ENCODE results near the gene TTC21B.
"Not testable (repeated sequence)": the region's sequence is repeated elsewhere in the genome, so short reads cannot be mapped to it uniquely, and the experiment has no call there.

The TTC21B gene

DNA sequence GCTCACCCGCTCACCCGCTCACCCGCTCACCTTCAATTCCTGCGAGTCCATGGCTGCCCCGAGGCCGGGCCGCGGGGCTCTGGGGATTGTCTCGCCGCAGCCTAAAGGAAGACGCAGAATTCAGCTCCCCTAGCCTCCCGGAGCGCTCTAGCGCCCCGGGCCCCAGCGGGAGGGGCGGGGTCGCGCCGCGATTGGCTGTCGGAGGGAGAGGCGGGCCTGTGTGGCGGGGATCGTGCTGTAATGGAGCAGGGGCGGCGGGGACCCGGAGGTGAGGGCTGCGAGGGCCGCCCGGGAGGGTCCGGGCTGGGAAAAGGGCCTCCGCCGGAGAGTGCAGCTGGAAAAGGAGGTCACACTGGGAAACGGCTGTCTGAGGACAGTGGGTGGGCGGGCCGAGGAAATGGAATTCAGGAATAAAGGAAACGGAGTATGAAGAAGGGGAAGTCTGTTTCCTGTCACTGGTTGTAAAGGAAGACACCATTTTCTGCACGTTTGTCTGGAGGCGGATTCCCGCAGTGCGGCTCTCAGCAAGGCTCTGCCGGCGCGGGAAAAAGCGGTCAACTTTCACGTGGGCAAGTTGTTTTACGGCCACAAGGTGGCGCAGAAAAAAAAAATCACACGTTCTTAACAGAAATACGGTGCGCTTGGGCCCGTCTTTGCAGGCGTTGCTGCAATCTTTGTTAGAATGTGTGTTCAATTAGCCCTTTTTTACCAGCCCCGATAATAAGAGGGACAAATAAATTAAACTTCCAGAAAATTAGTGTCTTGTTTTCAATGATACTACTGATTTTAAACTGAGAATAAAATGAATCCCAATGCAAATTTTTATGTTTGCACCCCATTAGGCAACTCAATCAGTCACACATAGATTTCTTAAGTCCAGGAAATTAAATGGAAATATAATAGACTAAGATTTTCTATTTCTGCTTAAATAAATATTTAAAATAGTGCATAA lies at the start of gene TTC21B:
TTC21B (minus strand) TSS at position 122 of the 952 bp plus-strand sequence; CDS start at position 51, 71 bp downstream.
- DNase-seq = peak; percentile 100

DNA sequence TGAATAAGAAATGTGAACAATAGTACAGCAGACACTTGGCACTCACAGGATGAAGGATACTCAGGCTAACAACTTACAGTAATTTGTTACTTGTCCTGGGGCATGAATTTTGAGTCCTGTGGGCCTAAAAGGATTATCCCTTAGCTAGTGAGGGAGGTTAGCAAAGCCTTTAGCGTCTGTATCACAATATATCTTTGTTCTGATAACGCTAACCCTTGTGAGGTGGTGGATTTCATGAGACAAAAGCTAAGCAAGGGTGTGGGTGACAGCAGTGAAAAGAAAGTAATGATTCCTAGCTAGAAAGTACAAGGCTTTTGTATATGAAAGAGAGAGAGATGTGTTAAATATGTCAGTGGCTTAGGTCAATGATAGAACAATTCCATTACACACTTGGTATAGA lies 46.8 kb upstream of the TTC21B start:
- DNase-seq = no peak

DNA sequence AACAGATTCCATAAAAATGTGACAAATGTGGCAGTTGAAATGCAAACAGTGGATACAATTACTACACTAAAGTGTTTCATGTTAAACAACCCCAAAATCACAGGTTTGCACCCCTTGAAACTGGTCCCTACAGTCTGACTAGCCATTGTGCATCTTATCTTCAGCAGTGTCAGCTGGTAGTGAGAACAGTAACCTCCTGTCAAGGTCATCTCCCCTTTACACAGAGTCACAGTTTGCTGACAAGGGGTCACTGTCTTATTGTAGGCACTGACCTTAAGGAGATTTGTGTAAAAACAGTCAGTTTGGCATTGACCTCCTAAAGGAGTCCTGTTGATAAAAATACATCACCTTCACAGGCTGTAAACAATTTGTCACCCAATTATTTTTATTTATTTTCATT lies 37.3 kb upstream of the TTC21B start:
- no peak for DNase-seq

DNA sequence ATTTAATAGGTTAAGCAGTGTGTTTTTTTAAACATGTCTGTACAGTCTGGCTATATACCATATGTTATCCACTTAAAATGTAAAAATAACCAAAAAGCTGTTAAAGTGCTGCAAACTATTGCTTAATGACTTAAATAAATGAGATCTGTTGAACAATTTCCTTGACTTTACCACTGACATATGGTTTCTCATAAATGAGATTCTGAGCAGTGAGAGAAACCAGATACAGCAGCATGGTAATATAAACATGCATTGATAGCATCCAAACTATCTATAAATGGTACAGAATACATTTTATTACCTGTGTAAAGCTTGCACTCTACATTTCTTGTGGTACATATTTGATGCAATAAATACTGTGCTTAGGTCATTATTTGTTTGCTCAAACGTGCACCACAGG lies 36.3 kb upstream of the TTC21B start:
- no peak for DNase-seq

DNA sequence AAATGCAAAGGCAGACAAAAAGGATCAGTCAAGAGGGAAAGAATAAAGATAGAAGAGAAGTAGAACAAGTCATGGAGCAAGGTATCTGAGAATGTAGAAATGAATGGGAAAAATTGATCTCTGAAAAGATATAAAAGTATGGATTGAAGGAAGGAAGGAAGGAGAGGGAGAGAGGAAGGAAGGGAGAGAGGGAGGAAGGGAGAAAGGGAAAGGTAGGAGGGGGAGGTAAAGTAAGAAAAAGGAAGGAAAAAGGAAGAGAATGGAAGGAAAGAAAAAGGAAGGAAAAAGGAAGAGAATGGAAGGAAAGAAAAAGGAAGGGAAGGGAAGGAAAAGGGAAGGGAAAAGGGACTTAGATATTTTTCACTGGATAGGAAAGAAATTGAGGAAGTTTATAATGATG lies 31.5 kb upstream of the TTC21B start:
- no peak for DNase-seq

DNA sequence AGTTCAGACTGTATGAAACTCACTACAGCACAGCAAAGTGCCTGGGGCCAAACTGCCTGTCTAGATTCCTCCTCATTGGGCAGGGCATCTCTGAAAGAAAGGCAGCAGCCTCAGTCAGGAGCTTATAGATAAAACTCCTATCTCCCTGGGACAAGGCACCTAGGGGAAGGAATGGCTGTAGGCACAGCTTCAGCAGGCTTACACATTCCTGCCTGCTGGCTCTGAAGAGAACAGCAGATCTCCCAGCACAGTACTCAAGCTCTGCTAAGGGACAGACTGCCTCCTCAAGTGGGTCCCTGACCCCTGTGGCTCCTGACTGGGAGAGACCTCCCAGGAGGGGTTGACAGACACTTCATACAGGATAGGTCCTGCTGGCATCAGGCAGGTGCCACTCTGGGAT lies 18.6 kb upstream of the TTC21B start:
- not testable (repeated sequence) for DNase-seq

DNA sequence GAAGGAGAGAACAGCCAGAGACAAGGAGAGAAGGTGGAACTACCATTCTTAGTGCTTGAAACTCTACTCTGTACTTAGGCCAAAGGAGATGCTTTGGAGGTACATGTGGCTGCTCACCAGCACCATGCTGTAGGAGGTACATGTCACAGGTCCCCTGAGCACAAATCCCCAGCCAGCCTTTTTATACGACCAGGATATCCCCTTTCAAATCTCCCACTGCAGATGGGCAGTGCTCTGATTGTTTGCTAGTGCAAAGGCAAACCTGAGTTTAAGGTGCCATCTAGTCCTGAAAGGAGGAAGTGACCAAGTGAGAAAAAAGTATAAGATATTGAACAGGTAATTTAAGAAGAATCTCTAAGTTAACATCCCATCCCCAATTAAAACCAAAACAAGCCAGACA lies 17.1 kb upstream of the TTC21B start:
- DNase-seq = no peak

DNA sequence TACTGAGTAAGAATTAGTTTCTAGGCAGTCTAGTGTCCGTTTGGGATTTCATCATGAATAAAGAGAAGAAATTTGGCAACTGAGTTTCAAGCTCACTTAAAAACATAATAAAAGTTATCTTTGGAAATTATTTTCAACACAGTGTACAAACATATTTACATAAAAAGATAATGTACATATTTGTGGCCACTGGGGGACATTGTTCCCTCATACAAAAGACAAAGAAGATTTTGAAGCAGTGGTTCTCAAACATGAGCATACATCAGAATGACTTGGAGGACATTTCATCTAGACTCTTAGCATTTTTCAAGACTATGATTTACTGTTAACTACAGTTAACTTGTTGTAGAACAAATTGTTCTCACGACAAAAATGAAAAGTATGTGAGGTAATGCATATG lies 15.7 kb upstream of the TTC21B start:
- no peak for DNase-seq

DNA sequence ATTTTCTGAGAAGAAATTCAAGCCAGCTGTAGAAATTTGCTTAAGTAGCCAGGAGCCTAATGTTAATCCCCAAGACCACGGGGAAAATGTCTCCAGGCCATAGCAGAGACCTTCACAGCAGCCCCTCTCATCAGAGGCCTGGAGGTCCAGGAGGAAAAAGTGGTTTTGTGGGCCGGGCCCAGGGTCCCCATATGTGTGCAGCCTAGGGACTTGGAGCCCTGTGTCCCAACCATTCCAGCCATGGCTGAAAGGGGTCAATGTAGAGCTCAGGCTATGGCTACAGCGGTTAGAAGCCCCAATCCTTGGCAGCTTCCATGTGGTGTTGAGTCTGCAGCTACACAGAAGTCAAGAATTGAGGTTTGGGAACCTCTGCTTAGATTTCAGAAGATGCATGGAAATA lies 14.2 kb upstream of the TTC21B start:
- no peak for DNase-seq

DNA sequence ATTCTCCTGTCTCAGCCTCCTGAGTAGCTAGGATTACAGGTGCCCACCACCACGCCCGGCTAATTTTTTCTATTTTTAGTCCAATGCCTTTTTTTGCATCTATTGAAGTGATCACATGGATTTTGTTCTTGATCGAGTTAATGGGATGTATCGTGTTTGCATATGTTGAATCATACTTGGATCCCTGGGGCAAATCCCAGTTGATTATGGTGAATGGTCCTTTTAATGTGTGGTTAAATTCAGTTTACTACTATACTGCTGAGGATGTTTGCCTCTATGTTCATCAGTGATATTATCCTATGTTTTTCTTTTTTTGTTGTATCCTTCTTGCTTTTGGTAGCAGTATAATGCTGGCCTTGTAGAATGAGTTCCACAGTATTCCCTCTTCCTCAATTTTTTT lies 8.2 kb upstream of the TTC21B start:
- no peak for DNase-seq

DNA sequence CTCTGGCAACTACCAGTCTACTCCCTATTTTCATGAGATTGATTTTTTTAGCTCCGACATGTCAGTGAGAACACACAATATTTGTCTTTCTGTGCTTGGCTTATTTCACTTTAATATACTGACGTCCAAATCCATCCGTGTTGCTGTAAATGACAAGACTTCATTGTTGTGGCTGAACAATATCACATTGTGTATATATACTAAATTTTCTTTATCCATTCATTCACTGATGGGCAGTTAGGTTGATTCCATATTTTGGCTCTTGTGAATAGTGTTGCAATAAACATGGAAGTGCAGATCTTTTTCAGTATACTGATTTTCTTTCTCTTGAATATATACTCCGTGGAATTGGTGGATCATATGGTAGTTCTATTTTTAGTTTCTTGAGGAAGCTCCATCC lies 5.8 kb upstream of the TTC21B start:
- DNase-seq = no peak

DNA sequence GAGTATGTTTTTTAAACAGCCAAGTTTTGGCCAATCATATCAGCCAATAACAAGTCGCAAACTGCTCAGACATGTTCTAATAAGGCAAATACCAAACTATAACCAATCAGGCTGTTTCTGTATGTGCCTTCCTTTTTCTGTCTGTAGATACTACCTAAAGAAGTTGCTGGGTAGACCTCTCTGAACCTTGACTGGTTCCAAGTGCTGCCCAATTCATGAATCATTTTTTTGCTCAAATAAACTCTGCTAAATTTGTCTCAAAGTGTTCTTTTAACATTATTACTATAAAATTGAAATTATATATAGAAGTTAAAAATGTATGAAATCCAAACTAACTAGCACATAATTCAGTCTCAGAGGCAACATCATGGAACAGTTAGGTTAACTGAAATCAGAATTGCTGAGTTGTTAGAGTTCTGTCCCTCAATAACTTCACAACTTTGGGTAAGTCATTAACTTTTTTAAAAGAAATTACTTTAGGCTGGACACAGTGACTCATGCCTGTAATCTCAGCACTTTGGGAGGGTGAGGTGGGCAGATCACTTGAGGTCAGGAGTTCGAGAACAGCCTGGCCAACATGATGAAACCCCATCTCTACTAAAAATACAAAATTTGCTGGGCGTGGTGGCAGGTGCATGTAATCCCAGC lies 4.9 kb upstream of the TTC21B start:
- no peak for DNase-seq

DNA sequence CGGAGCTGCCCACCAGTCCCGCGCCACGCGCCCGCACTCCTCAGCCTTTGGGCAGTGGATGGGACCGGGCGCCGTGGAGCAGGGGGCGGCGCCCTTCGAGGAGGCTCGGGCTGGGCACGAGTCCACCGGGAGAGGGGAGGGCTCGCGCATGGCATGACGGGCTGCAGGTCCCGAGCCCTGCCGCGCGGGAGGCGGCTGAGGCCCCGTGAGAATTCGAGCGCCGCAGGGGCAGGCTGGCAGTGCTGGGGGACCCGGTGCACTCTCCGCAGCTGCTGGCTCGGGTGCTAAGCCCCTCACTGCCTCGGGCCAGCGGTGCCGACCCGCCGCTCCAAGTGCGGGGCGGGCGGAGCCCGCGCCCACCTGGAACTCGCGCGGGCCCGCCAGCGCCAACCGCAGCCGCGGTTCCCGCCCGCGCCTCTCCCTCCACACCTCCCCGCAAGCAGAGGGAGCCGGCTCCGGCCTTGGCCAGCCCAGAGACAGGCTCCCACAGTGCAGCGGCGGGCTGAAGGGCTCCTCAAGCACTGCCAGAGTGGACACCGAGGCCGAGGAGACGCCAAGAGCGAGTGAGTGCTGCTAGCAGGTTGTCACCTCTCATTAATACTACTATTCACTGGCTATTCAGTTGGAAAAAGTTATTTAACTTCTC lies 3.6 kb upstream of the TTC21B start:
- DNase-seq = no peak

DNA sequence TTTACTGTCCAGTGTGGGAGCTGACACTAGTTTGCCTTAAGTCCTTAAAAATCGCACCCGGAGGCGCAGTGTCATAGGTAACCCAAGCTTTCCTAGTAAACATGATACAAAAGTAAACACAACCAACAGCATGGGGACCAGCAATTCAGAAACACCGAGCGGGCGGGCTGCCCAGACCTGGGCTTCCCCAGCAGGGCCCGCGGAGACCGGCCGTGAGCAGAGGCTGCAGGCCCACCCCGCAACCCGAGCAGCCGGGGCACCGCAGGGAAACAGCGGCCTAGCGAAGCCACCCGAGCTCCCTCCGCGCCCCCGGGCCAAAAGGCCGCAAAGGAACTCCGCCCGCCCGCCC lies 296 bp downstream of the TTC21B start:
- DNase-seq = peak; percentile 81

DNA sequence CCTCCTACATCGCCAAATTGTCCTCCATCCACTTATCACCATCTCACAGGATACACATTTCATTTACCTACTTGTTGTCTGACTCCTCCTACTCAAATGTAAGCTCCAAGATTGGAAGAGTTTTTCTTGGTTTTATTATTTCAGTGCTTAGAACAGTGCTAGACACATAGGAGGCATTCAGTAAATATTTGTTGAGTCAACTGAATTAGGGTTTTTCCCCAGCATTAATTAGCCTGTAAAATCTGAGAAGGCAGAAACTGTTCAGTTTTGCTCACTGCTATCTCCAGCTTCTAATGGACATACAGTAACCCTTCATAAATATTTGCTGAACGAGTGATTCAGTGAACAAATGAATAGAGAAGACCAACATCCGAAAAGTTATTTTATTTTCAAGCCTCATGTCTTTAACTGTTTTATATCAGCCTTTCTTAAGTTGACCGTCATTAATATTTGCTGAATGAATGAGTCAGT lies 800 bp downstream of the TTC21B start:
- peak; percentile 30 for DNase-seq

DNA sequence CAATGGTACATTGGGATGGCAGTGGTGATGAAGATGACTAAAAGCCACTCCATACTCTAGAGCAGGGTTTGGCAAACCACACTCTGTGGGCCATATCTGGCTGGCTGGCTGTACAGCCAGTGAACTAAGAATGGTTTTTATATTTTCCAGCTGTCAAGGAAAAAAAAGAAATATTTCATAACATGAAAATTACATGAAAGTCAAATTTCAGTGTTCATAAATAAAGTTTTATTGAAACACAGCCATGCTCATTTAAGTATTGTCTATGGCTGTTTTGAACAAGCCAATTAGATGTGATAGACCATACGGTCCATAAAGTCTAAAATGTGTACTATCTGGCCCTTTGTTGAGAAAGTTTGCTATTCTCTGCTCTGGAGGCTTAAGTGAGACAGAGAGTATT lies 1.5 kb downstream of the TTC21B start:
- no peak for DNase-seq

DNA sequence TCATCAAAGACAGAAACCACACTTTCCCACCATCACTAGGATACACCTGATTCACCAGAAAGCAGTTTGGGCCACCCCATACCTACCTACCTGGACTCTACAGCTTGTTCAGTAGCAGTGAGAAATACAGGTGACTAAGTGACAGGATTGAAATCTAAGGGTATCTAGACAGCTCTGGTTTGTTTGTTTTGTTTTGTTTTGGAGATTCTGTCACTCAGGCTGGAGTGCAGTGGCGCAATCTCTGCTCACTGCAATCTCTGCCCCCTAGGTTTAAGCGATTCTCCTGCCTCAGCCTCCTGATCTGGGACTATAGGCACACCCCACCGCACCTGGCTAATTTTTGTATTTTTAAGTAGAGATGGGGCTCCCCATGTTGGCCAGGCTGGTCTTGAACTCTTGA lies 3.1 kb downstream of the TTC21B start:
- DNase-seq = no peak

DNA sequence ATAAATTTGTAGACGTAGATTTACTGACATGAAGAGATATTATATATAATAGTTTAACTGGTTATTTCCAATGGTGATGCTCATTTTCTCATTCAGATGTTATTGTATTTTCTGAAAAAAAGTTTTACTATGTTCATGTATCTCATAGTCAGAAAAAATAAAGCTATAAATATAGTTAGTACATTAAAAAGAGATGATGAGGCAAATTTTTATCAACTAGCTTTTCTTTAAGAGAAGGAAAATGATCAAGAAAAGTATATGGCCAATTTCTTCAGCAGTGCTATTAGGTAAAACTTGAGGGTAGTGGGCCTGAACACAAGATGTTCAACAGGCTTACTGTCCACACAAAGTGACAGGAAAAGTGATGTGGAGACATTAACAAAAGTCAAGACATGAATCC lies 11.7 kb downstream of the TTC21B start:
- no peak for DNase-seq

DNA sequence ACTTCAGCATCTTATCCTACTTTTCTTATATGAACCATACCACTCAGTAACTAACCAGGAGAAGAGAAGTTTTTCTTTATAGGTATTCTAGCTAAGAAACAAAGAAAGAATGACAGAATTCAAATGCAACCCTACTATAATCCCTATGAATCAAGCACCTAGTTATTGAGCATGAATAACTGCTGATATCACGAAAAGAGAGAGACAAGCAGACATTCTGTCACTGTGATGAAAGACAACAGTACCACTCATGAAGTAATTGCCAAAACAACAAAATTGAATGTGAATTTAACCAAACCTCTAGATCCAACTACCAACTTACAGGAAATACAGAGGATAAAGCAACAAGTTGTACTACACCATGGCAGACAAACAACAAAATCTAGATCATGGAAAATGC lies 15.3 kb downstream of the TTC21B start:
- DNase-seq = no peak

DNA sequence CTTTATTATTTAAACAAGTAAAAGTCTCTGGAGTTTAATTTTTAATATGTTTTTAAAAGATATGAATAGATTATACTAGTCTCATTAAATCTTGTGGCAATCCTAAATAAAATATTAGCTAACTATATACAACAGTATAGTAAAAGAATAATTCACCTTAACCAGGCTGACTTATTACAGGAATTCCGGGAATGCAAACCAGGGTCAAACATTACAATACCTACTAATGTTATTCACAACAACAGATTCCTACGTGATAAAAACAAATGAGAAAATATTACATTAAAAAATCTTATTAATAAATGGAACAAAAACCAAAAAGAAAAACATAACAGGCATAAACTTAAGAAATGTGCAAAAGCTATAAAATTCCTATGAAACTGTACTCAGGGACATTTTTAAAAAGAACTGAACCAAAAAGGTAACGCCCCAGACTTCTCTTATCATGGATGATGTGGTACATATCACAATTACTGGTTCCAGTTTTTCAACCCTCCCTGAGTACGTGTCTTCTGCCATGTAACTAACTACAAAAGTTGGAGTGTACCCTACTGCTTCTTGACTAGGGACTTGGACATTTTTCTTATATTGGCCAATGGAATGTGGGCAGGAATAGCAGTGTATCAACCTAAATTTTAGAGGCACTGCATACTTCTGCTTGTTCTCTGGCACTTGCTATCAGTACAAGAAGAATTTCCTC lies 20.2 kb downstream of the TTC21B start:
- DNase-seq = no peak

DNA sequence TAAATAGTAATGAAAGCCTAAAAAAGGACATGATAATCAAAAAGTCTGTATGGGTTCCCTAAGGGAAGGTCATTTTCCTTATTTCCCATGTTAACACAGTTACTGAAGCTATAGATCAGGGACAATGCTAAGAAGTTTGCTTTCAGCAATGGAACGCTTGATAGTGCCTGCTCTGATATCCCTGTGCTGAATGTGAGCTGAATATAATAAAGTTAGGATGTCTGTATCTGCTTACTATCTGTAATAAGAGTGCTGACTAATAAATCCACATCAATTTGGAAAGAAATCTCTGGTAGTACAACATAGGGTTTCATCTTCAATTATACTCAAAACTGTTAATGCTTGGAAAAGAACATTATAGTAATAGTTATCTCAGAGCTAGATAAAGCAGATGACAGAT lies 25.8 kb downstream of the TTC21B start:
- no peak for DNase-seq

DNA sequence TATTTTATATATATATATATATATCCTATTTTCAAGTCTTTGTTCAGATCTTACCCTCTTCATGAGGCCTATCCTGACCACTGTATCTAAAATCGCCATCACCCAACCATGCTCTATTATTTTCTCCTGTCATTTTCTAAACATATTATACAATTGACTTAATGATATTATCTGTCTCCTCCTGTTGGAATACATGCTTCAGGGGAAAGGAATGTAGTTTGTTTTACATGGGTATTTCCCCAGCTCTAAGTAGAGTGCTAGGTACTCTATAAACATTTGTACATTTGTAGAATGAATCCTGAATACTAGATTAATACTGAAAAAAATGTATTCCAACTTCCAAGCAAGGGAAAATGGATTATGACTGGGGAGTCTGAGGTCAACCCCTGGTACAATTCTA lies 26.2 kb downstream of the TTC21B start:
- DNase-seq = no peak

DNA sequence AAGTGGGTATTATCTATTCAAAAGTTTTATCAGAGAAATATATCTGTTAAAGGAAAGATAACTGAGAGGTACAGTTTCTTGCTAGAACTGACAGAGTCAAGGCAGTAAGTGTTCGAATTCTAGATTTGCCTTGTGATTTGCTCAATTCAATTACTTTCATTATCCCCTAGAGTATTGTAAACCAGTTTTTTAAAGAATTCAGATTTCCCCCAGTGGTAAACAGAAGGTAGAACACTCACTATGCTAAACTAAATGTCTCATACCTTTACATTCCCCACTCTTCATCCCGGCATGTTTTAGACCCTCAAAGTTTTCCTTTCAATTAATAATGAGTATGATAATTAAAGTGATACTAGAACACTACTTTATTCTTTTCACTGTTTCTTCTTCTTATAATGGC lies 28.6 kb downstream of the TTC21B start:
- DNase-seq = no peak
